ENCODE results near the gene INSR.
"Not testable (repeated sequence)": the region's sequence is repeated elsewhere in the genome, so short reads cannot be mapped to it uniquely, and the experiment has no call there.

INSR gene

GRCh38 chr19:7257148-7258040 is 36.8 kb downstream of the INSR start:
- no peak for DNase-seq

DNA sequence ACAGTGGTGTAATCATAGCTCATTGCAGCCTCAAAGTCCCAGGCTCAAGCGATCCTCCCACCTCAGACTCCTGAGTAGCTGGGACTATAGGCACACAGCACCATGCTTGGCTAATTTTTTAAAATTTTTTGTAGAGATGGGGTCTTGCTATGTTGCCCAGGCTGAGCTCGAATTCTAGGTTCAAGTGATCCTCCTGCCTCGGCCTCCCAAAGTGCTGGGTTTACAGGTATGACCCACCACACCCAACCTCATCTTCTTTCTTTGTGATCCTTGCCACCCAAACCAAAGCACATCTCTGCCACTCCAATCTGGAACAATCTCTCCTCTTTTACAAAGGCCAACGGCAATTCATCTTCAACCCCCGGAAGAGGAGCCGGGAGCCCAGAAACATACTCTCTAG is 38.6 kb downstream of the INSR start:
- DNase-seq: no peak

GRCh38 chr19:7255119-7255518 is 39.1 kb downstream of the INSR start:
- no peak for DNase-seq

DNA sequence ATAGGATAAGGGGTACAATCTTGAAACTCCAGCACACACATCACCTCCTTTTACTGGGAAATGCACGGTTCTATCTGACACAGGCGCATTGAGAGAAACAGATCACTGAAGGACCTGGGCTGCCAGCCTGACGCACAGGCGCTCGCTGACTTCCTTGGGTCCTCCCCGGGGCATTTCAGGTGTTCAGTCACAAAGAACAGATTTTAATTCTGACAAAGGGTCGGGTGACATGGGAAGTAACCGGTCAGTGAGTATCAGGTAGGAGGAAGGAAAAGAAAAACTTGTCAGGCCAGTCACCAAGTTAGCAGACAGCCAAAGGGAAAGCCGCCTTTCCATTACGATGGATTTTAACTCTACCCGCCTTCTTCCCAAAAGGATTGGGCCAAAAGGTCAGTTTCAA is 39.6 kb downstream of the INSR start:
- no peak for DNase-seq

- no peak for DNase-seq
Measured at GRCh38 chr19:7252364-7252763, 41.9 kb downstream of the INSR start.

GRCh38 chr19:7251494-7251893 is 42.7 kb downstream of the INSR start:
- DNase-seq: no peak

- no peak for DNase-seq
Measured at GRCh38 chr19:7250951-7251350, 43.3 kb downstream of the INSR start.

- DNase-seq: no peak
Measured at GRCh38 chr19:7250057-7250596, 44.1 kb downstream of the INSR start.

- no peak for DNase-seq
Measured at GRCh38 chr19:7247155-7247554, 47.1 kb downstream of the INSR start.

GRCh38 chr19:7246601-7247000 is 47.6 kb downstream of the INSR start:
- no peak for DNase-seq

GRCh38 chr19:7242601-7243258 is 51.5 kb downstream of the INSR start:
- DNase-seq: no peak

DNA sequence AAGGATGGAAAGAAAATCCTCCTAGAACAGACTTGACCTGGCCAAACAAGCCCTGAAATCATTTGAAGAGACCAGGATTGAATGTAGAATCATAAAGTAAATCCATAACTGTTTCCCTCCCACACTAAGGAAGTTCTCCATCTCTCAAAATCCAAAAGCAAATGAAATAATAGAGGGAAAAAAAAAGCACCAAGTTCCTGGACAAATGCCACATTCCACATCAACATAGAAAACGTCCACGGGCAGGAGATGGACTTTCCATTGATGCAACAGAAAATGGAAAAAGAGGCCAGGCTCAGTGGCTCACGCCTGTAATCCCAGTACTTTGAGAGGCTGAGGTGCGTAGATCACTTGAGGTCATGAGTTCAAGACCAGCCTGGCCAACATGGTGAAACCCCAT is 56.2 kb downstream of the INSR start:
- DNase-seq: no peak

DNA sequence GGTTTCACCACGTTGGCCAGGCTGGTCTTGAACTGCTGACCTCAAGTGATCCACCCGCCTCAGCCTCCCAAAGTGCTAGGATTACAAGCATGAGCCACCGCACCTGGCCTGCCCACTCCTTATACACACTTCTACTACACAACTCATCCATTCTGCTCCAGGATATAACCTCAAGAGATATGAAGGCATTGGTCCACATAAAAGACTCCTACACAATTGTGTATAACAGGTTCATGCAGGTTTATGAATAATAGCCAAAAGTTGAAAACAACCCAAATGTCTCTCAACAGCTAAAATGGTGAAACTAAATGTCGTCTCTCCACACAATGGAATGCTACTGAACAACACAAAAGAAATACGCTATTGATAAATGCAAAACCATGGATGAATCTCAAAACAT is 58.1 kb downstream of the INSR start:
- DNase-seq: no peak

DNA sequence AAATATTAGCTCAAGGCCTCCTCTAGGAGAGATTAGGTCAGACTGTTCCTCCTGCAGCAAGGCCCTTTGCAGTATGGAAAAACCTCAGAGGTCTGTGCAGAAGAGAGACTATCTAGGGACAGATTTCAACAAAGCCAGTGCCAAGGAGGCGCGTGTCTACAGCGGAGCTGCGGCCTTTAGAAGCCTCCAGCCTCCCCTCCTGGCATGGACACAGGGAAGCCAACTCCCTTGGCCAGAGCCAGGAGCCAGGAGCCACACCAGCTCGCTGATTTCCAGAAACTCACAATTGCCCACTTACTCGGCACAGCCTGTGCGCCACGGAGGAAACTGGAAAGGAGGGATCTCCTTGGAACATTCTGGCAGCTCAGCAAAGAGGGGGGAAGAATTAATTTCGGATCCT is 63.4 kb downstream of the INSR start:
- DNase-seq: no peak

DNA sequence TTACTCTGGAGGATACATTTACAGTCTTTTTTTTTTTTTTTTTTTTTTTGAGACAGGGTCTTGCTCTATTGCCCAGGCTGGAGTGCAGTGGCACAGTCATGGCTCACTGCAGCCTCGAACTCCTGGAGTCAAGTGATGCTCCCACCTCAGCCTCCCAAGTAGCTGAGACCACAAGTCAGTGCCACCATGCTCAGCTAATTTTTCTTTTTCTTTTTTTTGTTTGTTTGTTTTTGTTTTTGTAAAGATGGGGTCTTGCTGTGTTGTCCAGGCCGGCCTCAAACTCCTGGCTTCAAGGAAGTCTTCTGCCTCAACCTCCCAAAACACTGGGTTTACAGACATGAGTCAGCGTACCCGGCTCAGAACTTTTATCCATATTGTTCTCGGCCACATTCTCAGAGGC is 64.5 kb downstream of the INSR start:
- no peak for DNase-seq

DNA sequence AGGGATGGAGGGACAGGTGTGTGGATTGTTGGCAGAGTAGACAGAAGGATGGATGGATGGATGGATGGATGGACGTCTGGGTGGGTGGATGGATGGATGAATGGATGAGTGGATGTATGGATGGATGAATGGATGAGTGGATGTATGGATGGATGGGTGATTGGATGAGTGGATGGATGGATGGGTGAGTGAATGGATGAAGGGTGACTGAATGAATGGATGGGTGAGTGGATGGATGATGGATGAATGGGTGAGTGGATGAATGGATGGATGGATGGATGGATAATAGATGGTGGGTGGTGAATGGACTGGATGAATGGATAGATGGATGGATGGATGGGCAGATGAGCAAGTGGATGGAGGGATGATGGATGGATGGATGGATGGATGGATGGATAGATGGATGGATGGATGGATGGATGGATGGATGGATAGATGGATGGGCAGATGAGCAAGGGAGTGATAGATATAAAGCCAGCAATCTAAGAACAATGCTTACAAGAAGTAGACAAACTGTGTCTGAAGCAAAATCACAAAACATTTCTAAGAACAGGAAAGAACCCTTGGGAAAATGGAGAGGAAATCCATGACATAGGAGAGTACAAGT is 65.2 kb downstream of the INSR start:
- DNase-seq: no peak

DNA sequence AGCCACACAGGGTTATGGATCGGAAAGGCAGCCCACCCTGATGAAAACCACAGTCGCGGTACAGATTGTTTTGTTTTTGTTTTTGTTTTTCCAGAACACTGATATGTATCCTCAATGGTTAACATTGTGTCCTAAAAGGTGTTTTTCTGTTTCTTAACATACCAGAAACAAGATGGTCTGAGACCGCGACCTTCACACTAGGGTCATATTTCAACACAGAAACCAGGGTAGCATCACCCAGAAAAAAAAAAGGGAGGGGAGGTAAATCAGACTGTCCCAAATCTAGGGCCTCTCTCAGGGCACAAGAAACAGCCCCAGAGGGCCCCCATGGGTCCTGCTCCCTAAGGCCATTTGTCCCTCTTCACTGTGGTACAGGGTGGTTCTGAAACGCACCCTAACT is 66.5 kb downstream of the INSR start:
- no peak for DNase-seq

GRCh38 chr19:7227149-7227548 is 67.1 kb downstream of the INSR start:
- DNase-seq: not testable (repeated sequence)

DNA sequence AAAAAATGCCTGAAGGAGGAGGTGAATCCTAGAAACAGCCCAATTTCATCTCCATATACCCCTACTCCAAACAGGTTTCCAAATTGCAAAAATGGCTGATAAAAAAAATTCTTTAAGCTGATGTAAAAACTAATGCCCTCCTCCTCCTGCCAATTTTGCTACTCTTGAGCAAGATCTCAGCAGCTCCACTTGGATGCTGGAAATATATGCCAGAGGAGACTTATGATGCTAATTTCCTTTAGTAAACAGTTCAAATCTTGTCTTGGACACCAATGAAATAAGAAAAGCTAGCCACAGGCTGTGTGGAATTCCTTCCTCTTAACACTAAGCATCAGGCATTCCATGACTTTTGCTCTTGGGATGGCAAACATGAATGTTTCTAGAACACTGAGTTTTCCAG is 67.5 kb downstream of the INSR start:
- no peak for DNase-seq

DNA sequence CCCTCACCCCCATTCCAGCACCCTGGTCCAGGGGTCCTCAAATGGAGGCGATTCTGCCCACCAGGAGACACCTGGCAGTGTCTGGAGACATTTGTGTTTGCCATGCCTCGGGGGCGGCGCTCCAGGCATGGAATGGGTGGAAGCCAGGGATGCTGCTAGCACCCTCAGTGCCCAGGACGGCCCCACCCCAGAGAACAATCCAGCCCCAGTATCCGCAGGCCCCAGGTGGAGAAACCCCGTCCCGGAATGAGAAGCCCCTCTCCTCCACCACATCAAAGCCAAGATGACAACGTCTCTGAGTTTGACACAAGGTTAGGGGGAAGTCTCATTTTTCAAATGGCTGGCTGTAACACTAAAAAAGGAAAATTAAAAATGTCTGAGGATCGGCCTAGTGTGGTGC is 68.5 kb downstream of the INSR start:
- DNase-seq: no peak

GRCh38 chr19:7224995-7225394 is 69.2 kb downstream of the INSR start:
- DNase-seq: no peak

GRCh38 chr19:7224209-7224686 is 70.0 kb downstream of the INSR start:
- DNase-seq: no peak

DNA sequence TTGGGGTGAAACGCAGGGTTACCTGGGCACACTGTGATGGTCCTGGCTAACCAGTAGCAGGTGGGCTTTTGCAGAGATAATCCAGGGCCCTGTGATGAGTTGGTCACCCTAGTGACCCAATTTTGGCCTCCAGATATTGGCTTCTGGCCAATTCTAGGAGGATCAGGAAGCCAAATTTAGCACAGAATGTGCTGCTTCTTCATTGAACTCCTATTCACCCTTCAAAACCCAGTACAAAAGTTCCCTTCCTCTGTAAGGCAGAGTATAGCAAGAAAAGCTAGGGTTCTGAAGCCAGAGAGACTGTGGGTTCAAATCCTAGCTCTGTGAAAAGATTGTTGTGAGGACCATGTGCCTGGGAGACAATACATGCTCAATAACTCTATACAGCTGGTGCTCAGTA is 70.8 kb downstream of the INSR start:
- no peak for DNase-seq

DNA sequence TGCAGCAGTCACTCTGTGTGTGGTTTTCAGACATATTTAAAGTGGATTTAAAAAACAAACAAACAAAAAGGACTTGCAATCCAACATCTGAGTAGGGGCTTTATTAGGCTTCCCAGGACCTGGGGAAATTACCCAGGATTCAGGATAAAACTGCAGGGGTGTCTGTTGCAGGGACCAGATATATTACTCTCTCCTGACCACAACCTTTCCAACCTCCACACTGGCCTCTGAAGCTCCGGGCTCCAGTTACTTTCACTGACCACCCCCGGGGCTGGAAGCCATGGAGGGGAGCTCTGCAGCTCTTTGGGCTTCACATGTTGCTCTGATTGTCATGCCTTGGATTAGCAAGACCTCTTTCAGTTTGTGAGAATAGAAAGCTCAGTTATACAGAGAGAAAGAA is 75.2 kb downstream of the INSR start:
- no peak for DNase-seq
